GM23338 (cell line): ENCODE results near the gene CNP. TPM values are rescaled to one million over a fixed set of nuclear protein-coding genes. Genes with fewer than 3 reads are reported as not detected.

Experiments
- ATAC-seq: fragments of 200-7000 bp; cut with Tn5 transposase; 3 replicates; pipeline ENCODE4 v1.9.1; 2020
- DNase-seq: peaks from one replicate; pipeline ENCODE4 v3.0.0-alpha.2; 2015; ENCODE audit warnings: low spot score
- H2AFZ ChIP-seq: fragments of 200-600 bp; sonication (generic); 2 replicates; pipeline ENCODE4 v1.8.0; 2016; ENCODE audit warnings: antibody characterized with exemption, mild to moderate bottlenecking, moderate library complexity
- H3F3A ChIP-seq: fragments of 200-600 bp; sonication (generic); replicated peaks from 2 replicates; pipeline ENCODE4 v1.8.0; 2017; ENCODE audit warnings: antibody characterized with exemption, mixed run types, low read depth
- H3K27ac ChIP-seq: fragments of 200-600 bp; sonication (generic); 2 replicates; pipeline ENCODE4 v1.6.1; 2016; ENCODE audit warnings: low read depth
- H3K27me3 ChIP-seq: fragments of 200-600 bp; sonication (generic); 2 replicates; pipeline ENCODE4 v1.8.0; 2016; ENCODE audit warnings: mild to moderate bottlenecking, mixed run types, moderate library complexity; ENCODE audit not compliant: insufficient read depth
- H3K36me3 ChIP-seq: fragments of 200-600 bp; sonication (generic); 2 replicates; pipeline ENCODE4 v1.8.0; 2016; ENCODE audit warnings: mild to moderate bottlenecking; ENCODE audit not compliant: insufficient read depth
- H3K4me1 ChIP-seq: fragments of 200-600 bp; sonication (generic); 2 replicates; pipeline ENCODE4 v1.8.0; 2016; ENCODE audit warnings: mild to moderate bottlenecking, moderate library complexity; ENCODE audit not compliant: insufficient read depth
- H3K4me2 ChIP-seq: fragments of 200-600 bp; sonication (generic); 2 replicates; pipeline ENCODE4 v1.7.1; 2017; ENCODE audit warnings: mixed run types
- H3K4me3 ChIP-seq: fragments of 200-600 bp; sonication (generic); 2 replicates; pipeline ENCODE4 v1.6.1; 2016; ENCODE audit warnings: mixed run types
- H3K79me2 ChIP-seq: fragments of 200-600 bp; sonication (generic); replicated peaks from 2 replicates; pipeline ENCODE4 v1.8.0; 2017; ENCODE audit warnings: mild to moderate bottlenecking; ENCODE audit not compliant: insufficient read depth
- H3K9me2 ChIP-seq: fragments of 200-600 bp; sonication (generic); 2 replicates; pipeline ENCODE4 v1.8.0; 2017; ENCODE audit not compliant: insufficient read depth
- H4K20me1 ChIP-seq: fragments of 200-600 bp; sonication (generic); replicated peaks from 2 replicates; pipeline ENCODE4 v1.8.0; 2017; ENCODE audit warnings: mild to moderate bottlenecking; ENCODE audit not compliant: insufficient read depth
- H3K27ac Mint-ChIP-seq: 2 replicates; pipeline ENCODE4 v1.8.0; 2020; ENCODE audit warnings: inconsistent platforms, mild to moderate bottlenecking, moderate library complexity, mixed read lengths
- H3K27me3 Mint-ChIP-seq: 3 replicates; pipeline ENCODE4 v1.8.0; 2022; ENCODE audit warnings: low read depth, mild to moderate bottlenecking, moderate library complexity, mixed read lengths, inconsistent platforms; ENCODE audit not compliant: insufficient read depth, poor library complexity
- H3K36me3 Mint-ChIP-seq: 3 replicates; pipeline ENCODE4 v1.8.0; 2021; ENCODE audit warnings: low read depth, mild to moderate bottlenecking, inconsistent platforms, moderate library complexity, mixed read lengths
- H3K4me1 Mint-ChIP-seq: 3 replicates; pipeline ENCODE4 v1.8.0; 2020; ENCODE audit warnings: mild to moderate bottlenecking, inconsistent platforms, mixed read lengths
- H3K4me3 Mint-ChIP-seq: 3 replicates; pipeline ENCODE4 v1.8.0; 2021; ENCODE audit warnings: moderate library complexity, mild to moderate bottlenecking, inconsistent platforms, mixed read lengths
- H3K9me3 Mint-ChIP-seq: 3 replicates; pipeline ENCODE4 v1.8.0; 2020; ENCODE audit warnings: moderate library complexity, mild to moderate bottlenecking, inconsistent platforms, mixed read lengths
- EZH2 ChIP-seq: fragments of 200-600 bp; sonication (generic); IDR thresholded peaks from one replicate; pipeline ENCODE4 v1.8.0; 2017; ENCODE audit warnings: antibody characterized with exemption, mild to moderate bottlenecking, low read depth; ENCODE audit not compliant: unreplicated experiment
- EZH2phosphoT487 ChIP-seq: fragments of 200-600 bp; sonication (generic); IDR thresholded peaks from one replicate; pipeline ENCODE4 v1.8.1; 2018; ENCODE audit warnings: antibody characterized with exemption; ENCODE audit not compliant: unreplicated experiment
- JUNB ChIP-seq: IDR thresholded peaks from one replicate; pipeline ENCODE4 v1.6.1; 2016; ENCODE audit warnings: antibody characterized with exemption; ENCODE audit not compliant: unreplicated experiment
- NANOG ChIP-seq: IDR thresholded peaks from 2 replicates; pipeline ENCODE4 v1.6.1; 2016; ENCODE audit warnings: antibody characterized with exemption, borderline replicate concordance
- STAT1 ChIP-seq: IDR thresholded peaks from one replicate; pipeline ENCODE4 v1.6.1; 2016; ENCODE audit warnings: antibody characterized with exemption; ENCODE audit not compliant: unreplicated experiment
- ZNF114 ChIP-seq: fragments of 250-450 bp; sonication (Bioruptor Pico); IDR thresholded peaks from 2 replicates; pipeline ENCODE4 v1.5.0; 2020; ENCODE audit warnings: mild to moderate bottlenecking, moderate library complexity
- ZNF462 ChIP-seq: fragments of 250-450 bp; sonication (Bioruptor Pico); IDR thresholded peaks from 2 replicates; pipeline ENCODE4 v1.5.0; 2020; ENCODE audit warnings: mild to moderate bottlenecking, moderate library complexity
- polyA plus RNA-seq: library from polyadenylated mRNA; unstranded; fragments of >200 nt; fragmentation: Nextera tagmentation; extraction: Ambion mirVana; gene quantifications from 2 replicates; pipeline ENCODE4 v1.2.1, GENCODE V29; 2016
- total RNA-seq: library from RNA; depleted of rRNA; stranded (reverse); fragments of >200 nt; shearing (Covaris generic); gene quantifications from 2 replicates; pipeline ENCODE4 v1.2.3, GENCODE V29; 2014
- TF ChIP-seq, protein P1 (sequence below), 2 experiments: fragments of 200-600 bp in 1 of 2; sonication (generic) in 1 of 2; conservative IDR thresholded peaks; 2 replicates each; pipeline versions ENCODE4 v1.5.1 to v1.6.1; 2016 to 2017; ENCODE audit warnings: antibody characterized with exemption in 2 of 2, low read depth in 2 of 2, mild to moderate bottlenecking in 2 of 2, moderate library complexity in 1 of 2
- TF ChIP-seq, protein P2 (sequence below): IDR thresholded peaks from 2 replicates; pipeline ENCODE4 v1.6.1; 2016; ENCODE audit warnings: antibody characterized with exemption

The CNP gene
- total and polyA plus RNA-seq, 2 experiments from 2014 or later, result 30.8 to 47.8 TPM

DNA sequence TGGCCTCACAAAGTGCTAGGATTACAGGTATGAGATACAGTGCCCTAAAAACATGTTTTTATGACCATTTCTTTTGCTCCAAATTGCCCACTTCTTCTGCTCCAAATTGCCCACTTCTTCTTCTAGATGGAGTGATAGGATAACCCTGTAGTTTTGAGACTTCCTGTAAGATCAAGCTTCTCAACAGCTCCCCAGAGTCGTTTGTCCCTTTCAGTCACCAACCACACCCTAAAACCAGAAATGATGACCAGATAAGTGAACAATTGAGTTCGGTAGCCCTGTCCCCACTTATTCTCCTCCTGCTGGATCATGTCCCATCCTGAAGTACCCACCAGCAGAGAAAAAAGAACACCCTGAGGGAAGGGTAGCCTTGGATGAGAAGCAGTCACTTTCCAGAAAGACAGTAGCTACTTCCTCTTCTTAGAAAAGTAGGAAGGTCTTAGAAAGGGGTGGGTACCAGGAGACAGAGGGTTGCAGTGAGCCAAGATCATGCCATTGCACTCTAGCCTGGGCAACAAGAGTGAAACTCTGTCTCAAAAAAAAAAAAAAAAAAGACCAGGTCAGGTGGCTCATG is 33.7 kb upstream of the CNP start (continued):
- TF ChIP-seq, protein P1, sequence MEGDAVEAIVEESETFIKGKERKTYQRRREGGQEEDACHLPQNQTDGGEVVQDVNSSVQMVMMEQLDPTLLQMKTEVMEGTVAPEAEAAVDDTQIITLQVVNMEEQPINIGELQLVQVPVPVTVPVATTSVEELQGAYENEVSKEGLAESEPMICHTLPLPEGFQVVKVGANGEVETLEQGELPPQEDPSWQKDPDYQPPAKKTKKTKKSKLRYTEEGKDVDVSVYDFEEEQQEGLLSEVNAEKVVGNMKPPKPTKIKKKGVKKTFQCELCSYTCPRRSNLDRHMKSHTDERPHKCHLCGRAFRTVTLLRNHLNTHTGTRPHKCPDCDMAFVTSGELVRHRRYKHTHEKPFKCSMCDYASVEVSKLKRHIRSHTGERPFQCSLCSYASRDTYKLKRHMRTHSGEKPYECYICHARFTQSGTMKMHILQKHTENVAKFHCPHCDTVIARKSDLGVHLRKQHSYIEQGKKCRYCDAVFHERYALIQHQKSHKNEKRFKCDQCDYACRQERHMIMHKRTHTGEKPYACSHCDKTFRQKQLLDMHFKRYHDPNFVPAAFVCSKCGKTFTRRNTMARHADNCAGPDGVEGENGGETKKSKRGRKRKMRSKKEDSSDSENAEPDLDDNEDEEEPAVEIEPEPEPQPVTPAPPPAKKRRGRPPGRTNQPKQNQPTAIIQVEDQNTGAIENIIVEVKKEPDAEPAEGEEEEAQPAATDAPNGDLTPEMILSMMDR (conservative IDR thresholded peaks at IDR 0.05; ENCODE audit: low read depth in 2 of 2), result no peak
- TF ChIP-seq, protein P2, sequence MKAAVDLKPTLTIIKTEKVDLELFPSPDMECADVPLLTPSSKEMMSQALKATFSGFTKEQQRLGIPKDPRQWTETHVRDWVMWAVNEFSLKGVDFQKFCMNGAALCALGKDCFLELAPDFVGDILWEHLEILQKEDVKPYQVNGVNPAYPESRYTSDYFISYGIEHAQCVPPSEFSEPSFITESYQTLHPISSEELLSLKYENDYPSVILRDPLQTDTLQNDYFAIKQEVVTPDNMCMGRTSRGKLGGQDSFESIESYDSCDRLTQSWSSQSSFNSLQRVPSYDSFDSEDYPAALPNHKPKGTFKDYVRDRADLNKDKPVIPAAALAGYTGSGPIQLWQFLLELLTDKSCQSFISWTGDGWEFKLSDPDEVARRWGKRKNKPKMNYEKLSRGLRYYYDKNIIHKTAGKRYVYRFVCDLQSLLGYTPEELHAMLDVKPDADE, result no peak

DNA sequence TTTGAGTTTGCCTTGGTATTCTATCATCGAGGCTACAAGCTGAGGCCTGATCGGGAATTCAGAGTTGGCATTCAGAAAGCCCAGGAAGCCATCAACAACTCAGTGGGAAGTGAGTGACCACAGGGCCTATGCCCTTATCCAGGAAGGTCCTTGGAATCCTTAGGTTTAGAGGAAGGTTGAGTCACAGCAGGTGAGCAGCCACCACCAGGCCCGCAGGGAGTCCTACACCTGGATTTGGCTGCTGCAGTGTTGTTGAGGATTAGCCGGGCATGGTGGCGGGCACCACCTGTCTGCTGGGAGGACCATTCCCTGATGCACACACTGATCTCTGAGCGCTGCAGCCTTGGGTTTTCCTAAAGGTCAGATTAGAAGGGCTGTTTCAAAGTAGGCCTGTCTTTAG is 31.0 kb upstream of the CNP start:
- TF ChIP-seq NANOG (no peak), EZH2 (no peak), JUNB (no peak), EZH2phosphoT487 (no peak)
- Histone ChIP-seq H3K36me3 (no peaks in the 10 kb centered on the region), H3K4me2 (no peak overlapping the region), H4K20me1 (no peaks in the 10 kb centered on the region; the same call in 1 of the 2 replicates), H3K9me2 (no peaks in the 10 kb centered on the region), H3K4me1 (no peaks in the 10 kb centered on the region; the same call in 1 of the 2 replicates), H2AFZ (no peak overlapping the region), H3K79me2 (no peaks in the 10 kb centered on the region), H3K27me3 (no peaks in the 10 kb centered on the region), H3F3A (no peaks in the 10 kb centered on the region; the same call in 1 of the 2 replicates), H3K4me3 (no peak overlapping the region), H3K27ac (no peak overlapping the region)
- DNase-seq (no peak), ATAC-seq (no peak)
- Mint-ChIP-seq H3K27me3 (peaks cover 21% of the 10 kb centered on the region), H3K9me3 (no peaks in the 10 kb centered on the region), H3K27ac (no peak overlapping the region), H3K4me1 (peaks cover 3% of the 10 kb centered on the region), H3K36me3 (peaks cover 3% of the 10 kb centered on the region; the same call in 1 of the 3 replicates), H3K4me3 (no peak overlapping the region)

DNA sequence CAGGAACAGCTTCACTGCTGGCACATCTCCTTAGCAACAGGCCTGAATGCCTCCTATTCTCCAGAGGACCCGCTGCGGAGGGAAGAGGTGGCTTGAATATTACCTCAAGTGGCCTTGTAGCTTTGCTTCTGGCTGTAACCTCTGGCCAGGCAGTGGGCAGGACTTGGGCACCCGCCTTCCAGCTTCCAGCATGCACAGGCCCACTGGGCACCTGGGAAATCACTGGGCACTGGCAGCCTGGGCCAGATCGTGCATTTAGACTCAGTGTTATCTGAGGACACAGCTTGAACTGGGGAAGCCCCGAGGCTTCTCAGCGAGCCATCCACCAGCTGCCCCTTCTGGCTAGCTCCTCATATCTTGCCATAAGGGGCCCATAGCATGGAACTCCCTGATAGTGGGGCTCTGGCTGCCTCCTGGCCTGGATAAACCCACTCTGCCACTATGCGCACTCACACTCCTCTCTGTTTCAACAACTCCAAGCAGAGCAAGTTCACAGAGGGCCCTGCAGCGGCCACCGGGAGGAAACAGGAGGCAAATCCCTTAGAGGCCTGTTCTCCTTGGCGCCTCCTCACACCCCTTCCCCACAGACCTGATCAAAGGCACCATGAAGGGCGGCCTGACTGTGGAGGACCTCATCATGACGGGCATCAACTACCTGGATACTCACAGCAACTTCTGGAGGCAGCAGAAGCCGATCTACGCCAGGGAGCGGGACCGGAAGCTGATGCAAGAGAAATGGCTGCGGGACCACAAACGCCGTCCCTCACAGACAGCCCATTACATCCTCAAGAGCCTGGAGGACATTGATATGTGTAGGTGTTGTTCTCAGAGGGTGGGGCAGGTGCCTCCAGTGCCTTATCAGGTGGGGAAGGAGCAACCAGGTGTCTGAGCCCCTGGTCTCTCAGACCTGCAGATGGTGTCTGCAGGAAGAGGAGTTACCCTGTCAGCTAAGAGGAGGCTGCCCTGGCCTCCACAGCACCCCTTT is 28.3 kb upstream of the CNP start:
- H3K4me3 Mint-ChIP-seq, result no peak overlapping the region
- Histone ChIP-seq H3K27ac (no peak overlapping the region), H3K27me3 (no peaks in the 10 kb centered on the region), H3K4me3 (no peak overlapping the region), H4K20me1 (no peaks in the 10 kb centered on the region), H3K9me2 (no peaks in the 10 kb centered on the region), H3K79me2 (no peaks in the 10 kb centered on the region), H2AFZ (no peak overlapping the region), H3K4me2 (no peak overlapping the region), H3F3A (no peaks in the 10 kb centered on the region), H3K4me1 (no peaks in the 10 kb centered on the region), H3K36me3 (no peaks in the 10 kb centered on the region)
- H3K27me3 Mint-ChIP-seq, result peaks cover 11% of the 10 kb centered on the region
- H3K27ac Mint-ChIP-seq, result peak overlapping the region; percentile 32; the same call in 1 of the 2 replicates
- no peaks in the 10 kb centered on the region; the same call in 1 of the 3 replicates for H3K4me1 Mint-ChIP-seq
- ATAC-seq (no peak), DNase-seq (no peak)
- no peaks in the 10 kb centered on the region for H3K9me3 Mint-ChIP-seq
- peaks cover 3% of the 10 kb centered on the region; the same call in 1 of the 3 replicates for H3K36me3 Mint-ChIP-seq
- TF ChIP-seq ZNF462 (CRISPR knock-in tag) (no peak), STAT1 (no peak), ZNF114 (CRISPR knock-in tag) (no peak), EZH2phosphoT487 (no peak)
